ENCODE measurements around the gene OGA. TPM values are rescaled to one million over a fixed set of nuclear protein-coding genes. Genes with fewer than 3 reads are reported as not detected.

Gene OGA
- total RNA-seq, 3 donors from 2014 or later (not counting 1 experiment from before 2014, with no cell fraction given) = 427 to 488 (median 481) TPM

DNA sequence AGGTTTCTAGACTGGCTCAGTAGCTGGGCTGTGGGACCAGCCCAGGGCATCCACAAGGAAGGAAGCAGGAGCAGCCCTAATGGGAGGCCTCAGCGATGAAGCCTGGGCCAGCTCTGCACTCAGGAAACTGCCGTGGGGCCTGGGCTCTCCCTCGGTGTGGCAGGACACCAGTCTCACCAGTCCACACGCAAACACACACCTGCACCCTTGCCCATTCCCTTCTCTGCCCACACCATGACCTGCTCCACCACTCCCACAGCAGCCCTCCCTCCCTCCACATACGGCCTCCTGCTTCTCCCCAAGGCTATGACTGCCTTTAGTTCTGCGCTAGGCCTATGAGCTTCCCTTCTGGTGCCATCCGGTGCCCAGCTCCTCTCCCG is 49.5 kb downstream of the OGA start:
- intact Hi-C loops (cut with micrococcal nuclease) = no loop called here
- no peak for ATAC-seq
- H3K36me3 Mint-ChIP-seq = no peaks in the 10 kb centered on the region
- no peaks in the 10 kb centered on the region for H3K9me3 Mint-ChIP-seq
- 76% methylated on average over 8 of the region's 8 CpGs for WGBS (ENCODE audit: insufficient coverage)
- peaks cover 32 to 46% of the 10 kb centered on the region in 2 donors for H3K27me3 Mint-ChIP-seq (ENCODE audit: low read depth in 2 of 2)
- TF ChIP-seq CTCF (IDR thresholded peaks at IDR 0.05) = no peak
- H3K27ac Mint-ChIP-seq = no peak overlapping the region
- Histone ChIP-seq H3K9me3 (ENCODE audit: control insufficient read depth, insufficient read depth, low read length) (no peaks in the 10 kb centered on the region), H3K27me3 (ENCODE audit: control insufficient read depth, insufficient read depth, low read length) (peaks cover 6% of the 10 kb centered on the region), H3K36me3 (ENCODE audit: control insufficient read depth, insufficient read depth, low read length) (no peaks in the 10 kb centered on the region), H3K4me3 (ENCODE audit: low read length) (no peak overlapping the region), H3K27ac (ENCODE audit: low read length) (no peak overlapping the region), H3K4me1 (ENCODE audit: control insufficient read depth, insufficient read depth, low read length) (no peaks in the 10 kb centered on the region)
- H3K4me3 Mint-ChIP-seq = no peak overlapping the region
- peaks cover 0 to under 1% of the 10 kb centered on the region in 2 donors for H3K4me1 Mint-ChIP-seq
- DNase-seq = no peak

DNA sequence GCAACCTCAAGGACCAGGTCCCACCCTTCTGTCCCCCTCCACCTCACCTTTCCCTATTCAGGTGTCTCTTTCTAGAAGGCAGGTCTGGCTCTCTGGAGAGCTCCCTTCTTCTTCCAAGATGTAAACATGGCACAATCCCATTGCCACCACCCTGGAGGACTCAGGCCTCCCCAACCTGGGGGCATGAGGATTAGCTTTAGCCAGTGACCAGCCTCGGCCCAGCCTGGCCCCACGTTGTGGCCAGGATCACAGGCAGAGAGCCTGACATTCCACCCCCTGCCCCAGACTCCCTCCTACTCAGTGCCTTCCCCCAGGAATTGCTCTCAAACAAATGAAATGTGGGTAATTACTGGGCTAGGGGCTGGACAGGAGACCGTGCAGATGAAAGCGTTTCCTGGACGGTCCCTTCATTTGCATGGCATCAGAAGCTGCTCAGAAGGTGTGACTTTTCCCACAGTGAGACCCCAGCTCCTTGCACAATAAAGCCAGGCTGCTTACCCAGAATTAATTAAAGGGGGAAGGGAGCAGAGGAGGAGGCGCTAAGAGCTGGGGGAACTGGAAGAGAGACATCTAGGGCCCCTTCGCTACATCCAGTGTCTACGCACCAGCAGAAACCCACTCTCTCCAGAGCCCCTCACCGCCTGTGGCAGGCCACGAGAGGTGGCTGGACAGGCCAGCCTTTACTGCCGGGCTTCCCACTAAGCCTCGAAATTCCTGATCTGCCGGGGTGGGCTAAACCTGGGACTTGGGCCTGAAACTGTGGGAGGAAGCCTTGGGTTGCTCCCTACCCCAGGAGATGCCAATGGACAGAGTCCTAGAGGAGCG is 50.1 kb downstream of the OGA start:
- H3K9me3 Mint-ChIP-seq = no peaks in the 10 kb centered on the region
- ATAC-seq (no peak), DNase-seq (no peak)
- WGBS (ENCODE audit: insufficient coverage) = 72% methylated on average over 14 of the region's 14 CpGs
- no peak overlapping the region for H3K4me3 ChIP-seq (ENCODE audit: low read length)
- peaks cover 26 to 41% of the 10 kb centered on the region in 2 donors for H3K27me3 Mint-ChIP-seq (ENCODE audit: low read depth in 2 of 2)
- no peak overlapping the region for H3K27ac ChIP-seq (ENCODE audit: low read length)
- H3K36me3 Mint-ChIP-seq = no peaks in the 10 kb centered on the region
- no peak for TF ChIP-seq CTCF (IDR thresholded peaks at IDR 0.05)
- H3K4me1 Mint-ChIP-seq = no peaks in the 10 kb centered on the region
- no peaks in the 10 kb centered on the region for H3K36me3 ChIP-seq (ENCODE audit: control insufficient read depth, insufficient read depth, low read length)
- no peaks in the 10 kb centered on the region for H3K4me1 ChIP-seq (ENCODE audit: control insufficient read depth, insufficient read depth, low read length)
- H3K27me3 ChIP-seq (ENCODE audit: control insufficient read depth, insufficient read depth, low read length) = peaks cover 6% of the 10 kb centered on the region
- no peaks in the 10 kb centered on the region for H3K9me3 ChIP-seq (ENCODE audit: control insufficient read depth, insufficient read depth, low read length)
- no peak overlapping the region for H3K4me3 Mint-ChIP-seq
- no peak overlapping the region for H3K27ac Mint-ChIP-seq
- intact Hi-C loops (cut with micrococcal nuclease) = no loop called here

DNA sequence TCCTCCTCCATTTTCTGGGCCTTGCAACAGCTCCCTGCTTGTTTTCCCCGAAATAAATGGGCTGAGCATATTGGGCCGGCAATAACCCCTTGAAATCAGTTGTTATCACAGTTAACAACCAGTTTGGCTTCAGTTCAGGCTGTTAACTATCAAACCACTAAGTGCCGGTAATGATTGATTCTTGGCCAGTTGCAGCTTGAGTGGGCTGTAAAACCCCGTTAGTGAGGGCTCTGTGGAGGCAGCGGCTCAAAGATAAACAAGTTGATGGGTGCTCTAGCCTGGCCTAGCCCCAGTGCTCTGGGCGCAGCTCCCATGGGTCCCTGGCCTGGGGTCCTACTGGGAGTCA is 50.7 kb downstream of the OGA start:
- intact Hi-C loops (cut with micrococcal nuclease) = no loop called here
- Histone ChIP-seq H3K36me3 (ENCODE audit: control insufficient read depth, insufficient read depth, low read length) (no peaks in the 10 kb centered on the region), H3K27ac (ENCODE audit: low read length) (no peak overlapping the region), H3K4me3 (ENCODE audit: low read length) (no peak overlapping the region), H3K27me3 (ENCODE audit: control insufficient read depth, insufficient read depth, low read length) (peaks cover 2% of the 10 kb centered on the region), H3K4me1 (ENCODE audit: control insufficient read depth, insufficient read depth, low read length) (no peaks in the 10 kb centered on the region), H3K9me3 (ENCODE audit: control insufficient read depth, insufficient read depth, low read length) (no peaks in the 10 kb centered on the region)
- TF ChIP-seq CTCF (IDR thresholded peaks at IDR 0.05) = no peak
- H3K4me1 Mint-ChIP-seq = no peaks in the 10 kb centered on the region
- ATAC-seq (no peak), DNase-seq (no peak)
- H3K9me3 Mint-ChIP-seq = no peaks in the 10 kb centered on the region
- no peaks in the 10 kb centered on the region for H3K36me3 Mint-ChIP-seq
- no peak overlapping the region for H3K4me3 Mint-ChIP-seq
- WGBS (ENCODE audit: insufficient coverage) = 56% methylated on average over 6 of the region's 6 CpGs
- H3K27me3 Mint-ChIP-seq (ENCODE audit: low read depth in 2 of 2) = peaks cover 24 to 39% of the 10 kb centered on the region in 2 donors
- H3K27ac Mint-ChIP-seq = no peak overlapping the region

Data from natural killer cell (primary cell).